ENCODE results near the gene MXD4.

GRCh38 chr4:2290488-2290887 is 28.6 kb upstream of the MXD4 start:
- TF ChIP-seq ZBTB33 (IDR thresholded peaks at IDR 0.05; ENCODE audit: extremely low read depth, insufficient replicate concordance, low read length) (no peak), EZH2 (IDR thresholded peaks at IDR 0.05) (no peak), SP1 (IDR thresholded peaks at IDR 0.05; ENCODE audit: low read depth) (no peak), POLR2A (IDR thresholded peaks at IDR 0.05; ENCODE audit: borderline replicate concordance, extremely low read depth, insufficient read depth, insufficient read length) (no peak), JUND (IDR thresholded peaks at IDR 0.05) (no peak), SRF (IDR thresholded peaks at IDR 0.05; ENCODE audit: low read depth) (no peak), POLR2AphosphoS5 (IDR thresholded peaks at IDR 0.05; ENCODE audit: low read depth, low read length) (no peak), ZNF274 (IDR thresholded peaks at IDR 0.05; ENCODE audit: low read depth, low read length) (no peak), EGR1 (IDR thresholded peaks at IDR 0.05; ENCODE audit: low read depth) (no peak)
- TF ChIP-seq, protein P1, sequence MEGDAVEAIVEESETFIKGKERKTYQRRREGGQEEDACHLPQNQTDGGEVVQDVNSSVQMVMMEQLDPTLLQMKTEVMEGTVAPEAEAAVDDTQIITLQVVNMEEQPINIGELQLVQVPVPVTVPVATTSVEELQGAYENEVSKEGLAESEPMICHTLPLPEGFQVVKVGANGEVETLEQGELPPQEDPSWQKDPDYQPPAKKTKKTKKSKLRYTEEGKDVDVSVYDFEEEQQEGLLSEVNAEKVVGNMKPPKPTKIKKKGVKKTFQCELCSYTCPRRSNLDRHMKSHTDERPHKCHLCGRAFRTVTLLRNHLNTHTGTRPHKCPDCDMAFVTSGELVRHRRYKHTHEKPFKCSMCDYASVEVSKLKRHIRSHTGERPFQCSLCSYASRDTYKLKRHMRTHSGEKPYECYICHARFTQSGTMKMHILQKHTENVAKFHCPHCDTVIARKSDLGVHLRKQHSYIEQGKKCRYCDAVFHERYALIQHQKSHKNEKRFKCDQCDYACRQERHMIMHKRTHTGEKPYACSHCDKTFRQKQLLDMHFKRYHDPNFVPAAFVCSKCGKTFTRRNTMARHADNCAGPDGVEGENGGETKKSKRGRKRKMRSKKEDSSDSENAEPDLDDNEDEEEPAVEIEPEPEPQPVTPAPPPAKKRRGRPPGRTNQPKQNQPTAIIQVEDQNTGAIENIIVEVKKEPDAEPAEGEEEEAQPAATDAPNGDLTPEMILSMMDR (IDR thresholded peaks at IDR 0.05 in 2 of 3, conservative IDR thresholded peaks at IDR 0.05 in 1 of 3; ENCODE audit: borderline replicate concordance in 1 of 3, insufficient read depth in 1 of 3, low read depth in 2 of 3, low read length in 2 of 3), result no peak
- TF ChIP-seq, protein P2, sequence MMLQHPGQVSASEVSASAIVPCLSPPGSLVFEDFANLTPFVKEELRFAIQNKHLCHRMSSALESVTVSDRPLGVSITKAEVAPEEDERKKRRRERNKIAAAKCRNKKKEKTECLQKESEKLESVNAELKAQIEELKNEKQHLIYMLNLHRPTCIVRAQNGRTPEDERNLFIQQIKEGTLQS (IDR thresholded peaks at IDR 0.05), result no peak
- TF ChIP-seq, protein P3, sequence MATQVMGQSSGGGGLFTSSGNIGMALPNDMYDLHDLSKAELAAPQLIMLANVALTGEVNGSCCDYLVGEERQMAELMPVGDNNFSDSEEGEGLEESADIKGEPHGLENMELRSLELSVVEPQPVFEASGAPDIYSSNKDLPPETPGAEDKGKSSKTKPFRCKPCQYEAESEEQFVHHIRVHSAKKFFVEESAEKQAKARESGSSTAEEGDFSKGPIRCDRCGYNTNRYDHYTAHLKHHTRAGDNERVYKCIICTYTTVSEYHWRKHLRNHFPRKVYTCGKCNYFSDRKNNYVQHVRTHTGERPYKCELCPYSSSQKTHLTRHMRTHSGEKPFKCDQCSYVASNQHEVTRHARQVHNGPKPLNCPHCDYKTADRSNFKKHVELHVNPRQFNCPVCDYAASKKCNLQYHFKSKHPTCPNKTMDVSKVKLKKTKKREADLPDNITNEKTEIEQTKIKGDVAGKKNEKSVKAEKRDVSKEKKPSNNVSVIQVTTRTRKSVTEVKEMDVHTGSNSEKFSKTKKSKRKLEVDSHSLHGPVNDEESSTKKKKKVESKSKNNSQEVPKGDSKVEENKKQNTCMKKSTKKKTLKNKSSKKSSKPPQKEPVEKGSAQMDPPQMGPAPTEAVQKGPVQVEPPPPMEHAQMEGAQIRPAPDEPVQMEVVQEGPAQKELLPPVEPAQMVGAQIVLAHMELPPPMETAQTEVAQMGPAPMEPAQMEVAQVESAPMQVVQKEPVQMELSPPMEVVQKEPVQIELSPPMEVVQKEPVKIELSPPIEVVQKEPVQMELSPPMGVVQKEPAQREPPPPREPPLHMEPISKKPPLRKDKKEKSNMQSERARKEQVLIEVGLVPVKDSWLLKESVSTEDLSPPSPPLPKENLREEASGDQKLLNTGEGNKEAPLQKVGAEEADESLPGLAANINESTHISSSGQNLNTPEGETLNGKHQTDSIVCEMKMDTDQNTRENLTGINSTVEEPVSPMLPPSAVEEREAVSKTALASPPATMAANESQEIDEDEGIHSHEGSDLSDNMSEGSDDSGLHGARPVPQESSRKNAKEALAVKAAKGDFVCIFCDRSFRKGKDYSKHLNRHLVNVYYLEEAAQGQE (IDR thresholded peaks at IDR 0.05; ENCODE audit: low read depth), result no peak
